Nucleus accumbens (tissue), 56 donors: ENCODE measurements around the gene MCL1.
A peak's percentile ranks its signal among the peaks of the same experiment; 100 is the strongest.

ENCODE experiments used
- DNase-seq, 56 donors: peaks; one replicate each; lab custom pipeline; 2025; lab: John Stamatoyannopoulos, UW

MCL1 gene

DNA sequence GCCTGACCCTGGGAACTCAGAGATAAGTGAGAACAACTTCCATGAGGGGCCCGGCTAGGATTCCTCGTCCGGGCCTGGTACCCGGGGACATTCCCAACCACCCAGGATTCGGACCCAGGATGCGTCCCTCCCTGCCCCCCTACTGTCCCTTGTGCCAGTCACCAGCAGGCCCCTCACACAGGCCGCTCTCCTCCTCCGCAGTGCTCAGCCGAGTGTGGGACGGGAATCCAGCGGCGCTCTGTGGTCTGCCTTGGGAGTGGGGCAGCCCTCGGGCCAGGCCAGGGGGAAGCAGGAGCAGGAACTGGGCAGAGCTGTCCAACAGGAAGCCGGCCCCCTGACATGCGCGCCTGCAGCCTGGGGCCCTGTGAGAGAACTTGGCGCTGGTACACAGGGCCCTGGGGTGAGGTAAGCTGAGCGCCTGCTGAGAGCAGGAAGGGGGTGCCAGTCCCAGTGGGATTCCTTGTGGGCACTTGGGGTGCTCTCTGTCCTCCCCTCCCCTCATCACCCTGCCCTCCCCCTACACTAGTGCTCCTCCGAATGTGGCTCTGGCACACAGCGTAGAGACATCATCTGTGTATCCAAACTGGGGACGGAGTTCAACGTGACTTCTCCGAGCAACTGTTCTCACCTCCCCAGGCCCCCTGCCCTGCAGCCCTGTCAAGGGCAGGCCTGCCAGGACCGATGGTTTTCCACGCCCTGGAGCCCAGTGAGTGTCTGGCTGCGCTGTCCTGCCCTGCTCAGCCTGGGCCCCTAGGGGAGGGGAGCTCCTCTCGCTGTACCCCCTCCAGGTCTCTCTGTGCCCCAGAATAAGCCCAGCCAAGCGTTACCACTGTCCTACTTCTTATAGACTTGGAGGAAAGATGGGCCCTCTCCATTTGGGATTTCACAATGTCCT lies 20.4 kb downstream of the MCL1 start:
- DNase-seq = peak in 8 of 56 donors; percentile 10 to 39 (median 17)

DNA sequence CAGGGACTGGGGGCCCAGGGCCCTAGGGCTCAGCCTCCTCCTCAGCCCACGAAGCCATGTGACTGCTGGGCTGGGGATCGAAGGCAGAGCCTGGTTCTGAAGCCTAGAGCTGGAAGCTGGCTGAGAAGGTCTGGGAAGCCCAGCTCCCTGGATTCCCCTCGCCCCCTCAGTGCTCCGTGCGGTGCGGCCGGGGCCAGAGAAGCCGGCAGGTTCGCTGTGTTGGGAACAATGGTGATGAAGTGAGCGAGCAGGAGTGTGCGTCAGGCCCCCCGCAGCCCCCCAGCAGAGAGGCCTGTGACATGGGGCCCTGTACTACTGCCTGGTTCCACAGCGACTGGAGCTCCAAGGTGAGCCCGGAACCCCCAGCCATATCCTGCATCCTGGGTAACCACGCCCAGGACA lies 21.1 kb downstream of the MCL1 start:
- DNase-seq = no peak

DNA sequence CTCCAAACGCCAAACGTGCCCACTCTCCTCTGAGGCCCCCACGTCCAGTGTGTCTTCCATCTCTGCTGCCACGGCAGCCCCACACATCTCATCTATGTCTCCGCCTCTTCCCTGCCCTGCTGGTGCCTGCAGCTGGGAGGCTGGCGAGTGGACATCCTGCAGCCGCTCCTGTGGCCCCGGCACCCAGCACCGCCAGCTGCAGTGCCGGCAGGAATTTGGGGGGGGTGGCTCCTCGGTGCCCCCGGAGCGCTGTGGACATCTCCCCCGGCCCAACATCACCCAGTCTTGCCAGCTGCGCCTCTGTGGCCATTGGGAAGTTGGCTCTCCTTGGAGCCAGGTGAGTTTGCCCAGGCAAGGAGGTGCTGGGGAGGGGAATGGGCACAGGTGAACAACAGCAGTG lies 21.6 kb downstream of the MCL1 start:
- DNase-seq = no peak

DNA sequence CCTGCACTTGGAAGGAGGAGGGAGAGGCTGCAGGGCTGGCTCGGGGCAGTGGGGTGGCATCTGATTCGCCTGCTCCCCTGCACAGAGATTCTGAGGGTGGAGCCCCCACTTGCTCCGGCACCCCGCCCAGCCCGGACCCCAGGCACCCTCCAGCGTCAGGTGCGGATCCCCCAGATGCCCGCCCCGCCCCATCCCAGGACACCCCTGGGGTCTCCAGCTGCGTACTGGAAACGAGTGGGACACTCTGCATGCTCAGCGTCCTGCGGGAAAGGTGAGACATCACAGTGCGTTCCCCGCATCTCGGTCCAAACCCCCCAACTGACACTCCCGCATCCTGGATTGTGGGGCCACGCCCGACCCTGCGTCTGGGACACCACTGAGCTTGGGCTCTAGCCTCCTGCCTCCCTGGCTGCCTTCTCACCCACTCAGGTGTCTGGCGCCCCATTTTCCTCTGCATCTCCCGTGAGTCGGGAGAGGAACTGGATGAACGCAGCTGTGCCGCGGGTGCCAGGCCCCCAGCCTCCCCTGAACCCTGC lies 22.3 kb downstream of the MCL1 start:
- DNase-seq = no peak

DNA sequence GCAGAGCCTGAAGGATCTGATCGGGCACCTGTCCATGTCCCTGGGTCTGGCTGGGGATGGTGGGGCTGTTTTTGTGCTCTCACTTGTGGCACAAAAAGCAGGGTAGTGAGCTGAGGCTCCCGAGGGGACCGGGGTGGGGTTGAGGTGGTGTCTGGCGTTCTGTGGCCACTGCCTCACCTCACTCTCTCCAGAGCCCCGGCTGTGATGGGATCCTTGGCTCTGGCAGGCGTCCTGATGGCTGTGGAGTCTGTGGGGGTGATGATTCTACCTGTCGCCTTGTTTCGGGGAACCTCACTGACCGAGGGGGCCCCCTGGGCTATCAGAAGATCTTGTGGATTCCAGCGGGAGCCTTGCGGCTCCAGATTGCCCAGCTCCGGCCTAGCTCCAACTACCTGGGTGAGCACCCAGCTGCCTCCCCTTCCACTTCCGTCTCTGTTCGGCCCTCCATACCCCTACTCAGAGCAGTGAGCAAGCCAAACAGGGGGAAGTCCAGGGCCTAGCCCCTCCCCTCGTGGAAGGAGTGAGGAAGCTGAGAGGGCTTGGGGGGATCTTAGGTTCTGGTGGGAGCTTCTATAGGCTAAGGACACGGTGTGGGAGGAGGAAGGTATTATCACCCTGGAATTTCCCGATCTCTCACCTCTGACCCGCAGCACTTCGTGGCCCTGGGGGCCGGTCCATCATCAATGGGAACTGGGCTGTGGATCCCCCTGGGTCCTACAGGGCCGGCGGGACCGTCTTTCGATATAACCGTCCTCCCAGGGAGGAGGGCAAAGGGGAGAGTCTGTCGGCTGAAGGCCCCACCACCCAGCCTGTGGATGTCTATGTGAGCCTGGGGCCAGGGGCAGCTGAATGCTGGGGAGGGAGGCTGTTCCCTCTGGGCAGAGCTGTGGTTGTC lies 23.2 kb downstream of the MCL1 start:
- DNase-seq = no peak

DNA sequence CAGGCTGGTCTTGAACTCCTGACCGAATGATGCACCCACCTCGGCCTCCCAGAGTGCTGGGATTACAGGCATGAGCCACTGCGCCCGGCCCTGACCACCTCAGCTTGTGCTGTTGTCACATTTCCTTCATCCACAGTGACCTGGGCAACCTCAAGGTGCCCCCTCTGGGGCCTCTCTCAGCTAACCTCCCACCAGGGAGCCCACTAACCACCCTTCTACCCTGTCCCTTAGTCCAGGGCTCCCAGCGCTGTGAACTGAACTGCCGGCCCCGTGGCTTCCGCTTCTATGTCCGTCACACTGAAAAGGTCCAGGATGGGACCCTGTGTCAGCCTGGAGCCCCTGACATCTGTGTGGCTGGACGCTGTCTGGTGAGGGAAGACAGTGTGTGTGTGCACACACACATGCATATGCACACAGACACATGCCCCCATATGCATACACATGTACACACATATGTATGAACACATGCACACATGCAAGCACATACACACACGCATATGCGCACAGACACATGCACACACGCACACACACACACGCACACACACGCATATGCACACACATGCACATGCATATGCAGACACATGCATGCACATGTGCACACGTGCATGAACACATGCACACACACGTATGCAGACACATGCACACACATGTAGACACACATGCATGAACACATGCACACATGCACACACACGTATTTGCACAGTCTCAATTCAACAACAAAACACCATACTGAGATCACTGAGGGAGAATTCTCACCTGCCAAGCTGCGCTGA lies 24.0 kb downstream of the MCL1 start:
- no peak for DNase-seq

DNA sequence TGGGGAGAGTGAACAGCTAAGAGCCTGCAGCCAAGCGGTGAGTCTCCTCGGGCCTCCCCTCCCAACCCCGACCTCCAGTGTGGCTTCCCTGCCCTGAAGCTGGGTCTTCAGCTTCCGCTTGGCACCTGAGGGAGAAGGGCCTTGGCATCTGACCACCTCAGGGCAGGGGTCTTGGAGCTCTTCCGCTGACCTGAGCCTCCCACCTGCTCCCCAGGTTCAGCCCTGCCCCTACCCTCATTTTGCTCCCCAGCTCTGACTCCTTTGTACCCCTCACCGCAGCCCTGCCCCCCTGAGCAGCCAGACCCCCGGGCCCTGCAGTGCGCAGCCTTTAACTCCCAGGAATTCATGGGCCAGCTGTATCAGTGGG lies 25.3 kb downstream of the MCL1 start:
- DNase-seq = no peak

DNA sequence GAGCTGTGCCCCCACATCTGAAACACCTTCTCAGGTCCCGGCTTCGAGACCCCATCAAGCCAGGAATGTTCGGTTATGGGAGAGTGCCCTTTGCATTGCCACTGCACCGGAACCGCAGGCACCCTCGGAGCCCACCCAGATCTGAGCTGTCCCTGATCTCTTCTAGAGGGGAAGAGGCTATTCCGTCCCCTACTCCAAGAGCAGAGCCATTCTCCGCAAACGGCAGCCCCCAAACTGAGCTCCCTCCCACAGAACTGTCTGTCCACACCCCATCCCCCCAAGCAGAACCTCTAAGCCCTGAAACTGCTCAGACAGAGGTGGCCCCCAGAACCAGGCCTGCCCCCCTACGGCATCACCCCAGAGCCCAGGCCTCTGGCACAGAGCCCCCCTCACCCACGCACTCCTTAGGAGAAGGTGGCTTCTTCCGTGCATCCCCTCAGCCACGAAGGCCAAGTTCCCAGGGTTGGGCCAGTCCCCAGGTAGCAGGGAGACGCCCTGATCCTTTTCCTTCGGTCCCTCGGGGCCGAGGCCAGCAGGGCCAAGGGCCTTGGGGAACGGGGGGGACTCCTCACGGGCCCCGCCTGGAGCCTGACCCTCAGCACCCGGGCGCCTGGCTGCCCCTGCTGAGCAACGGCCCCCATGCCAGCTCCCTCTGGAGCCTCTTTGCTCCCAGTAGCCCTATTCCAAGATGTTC lies 25.9 kb downstream of the MCL1 start:
- no peak for DNase-seq

DNA sequence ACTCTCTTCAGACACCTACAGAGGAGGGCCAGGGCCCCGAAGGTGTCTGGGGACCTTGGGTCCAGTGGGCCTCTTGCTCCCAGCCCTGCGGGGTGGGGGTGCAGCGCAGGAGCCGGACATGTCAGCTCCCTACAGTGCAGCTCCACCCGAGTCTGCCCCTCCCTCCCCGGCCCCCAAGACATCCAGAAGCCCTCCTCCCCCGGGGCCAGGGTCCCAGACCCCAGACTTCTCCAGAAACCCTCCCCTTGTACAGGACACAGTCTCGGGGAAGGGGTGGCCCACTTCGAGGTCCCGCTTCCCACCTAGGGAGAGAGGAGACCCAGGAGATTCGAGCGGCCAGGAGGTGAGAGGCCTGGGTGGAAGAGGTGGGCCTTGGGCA lies 26.5 kb downstream of the MCL1 start:
- no peak for DNase-seq

DNA sequence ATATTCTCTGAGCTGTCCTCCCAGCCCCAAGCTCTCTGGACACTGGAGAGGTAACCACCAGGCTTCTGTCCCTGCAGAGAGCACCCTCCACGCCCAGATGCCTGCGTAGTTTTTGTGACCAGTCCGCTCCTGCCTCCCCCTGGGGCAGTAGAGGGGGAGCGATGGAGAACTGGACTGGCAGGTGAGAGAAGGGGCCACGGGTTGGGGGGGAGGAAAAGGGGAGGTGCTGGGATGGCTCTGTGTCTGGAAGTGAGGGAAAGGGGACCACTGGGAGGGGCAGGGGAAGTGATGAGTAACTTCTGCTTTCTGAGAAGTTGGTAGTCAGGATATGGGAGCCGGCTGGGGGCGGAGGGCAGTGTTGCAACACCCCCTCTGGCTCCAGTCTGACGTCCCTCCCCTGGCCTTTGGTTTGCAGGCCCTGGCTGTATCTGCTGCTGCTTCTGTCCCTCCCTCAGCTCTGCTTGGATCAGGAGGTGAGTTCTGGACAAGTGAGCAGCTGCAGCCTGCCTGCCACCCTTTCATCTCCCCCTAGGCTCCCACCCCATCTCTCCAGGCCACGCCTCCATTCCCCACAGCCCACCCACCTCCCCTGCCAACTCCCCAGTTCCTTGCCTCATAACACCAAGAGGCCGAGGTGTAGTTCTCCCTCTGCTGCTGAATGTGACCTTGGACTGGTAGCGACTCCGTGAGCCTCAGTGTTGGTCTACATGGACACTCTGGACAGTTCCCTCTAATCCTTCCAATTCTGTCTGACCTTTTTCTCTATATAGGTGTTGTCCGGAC lies 27.1 kb downstream of the MCL1 start:
- DNase-seq = peak in 22 of 56 donors; percentile 8 to 54 (median 21)

DNA sequence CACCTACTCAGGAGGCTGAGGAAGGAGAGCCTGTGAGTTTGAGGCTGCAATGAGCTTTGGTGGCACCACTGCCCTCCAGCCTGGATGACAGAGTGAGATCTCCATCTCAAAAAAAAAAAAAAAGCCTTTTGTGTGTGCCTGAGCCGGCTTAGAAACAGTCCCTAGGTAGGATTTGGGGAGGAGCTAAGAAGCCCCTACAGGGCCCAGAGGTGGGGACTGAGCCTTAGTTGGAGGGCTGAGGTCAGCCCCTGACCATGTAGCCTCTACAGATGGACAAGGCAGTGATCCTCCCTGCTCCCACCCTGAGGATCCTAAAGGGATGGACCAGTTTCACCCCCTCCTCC lies 27.7 kb downstream of the MCL1 start:
- DNase-seq = no peak

DNA sequence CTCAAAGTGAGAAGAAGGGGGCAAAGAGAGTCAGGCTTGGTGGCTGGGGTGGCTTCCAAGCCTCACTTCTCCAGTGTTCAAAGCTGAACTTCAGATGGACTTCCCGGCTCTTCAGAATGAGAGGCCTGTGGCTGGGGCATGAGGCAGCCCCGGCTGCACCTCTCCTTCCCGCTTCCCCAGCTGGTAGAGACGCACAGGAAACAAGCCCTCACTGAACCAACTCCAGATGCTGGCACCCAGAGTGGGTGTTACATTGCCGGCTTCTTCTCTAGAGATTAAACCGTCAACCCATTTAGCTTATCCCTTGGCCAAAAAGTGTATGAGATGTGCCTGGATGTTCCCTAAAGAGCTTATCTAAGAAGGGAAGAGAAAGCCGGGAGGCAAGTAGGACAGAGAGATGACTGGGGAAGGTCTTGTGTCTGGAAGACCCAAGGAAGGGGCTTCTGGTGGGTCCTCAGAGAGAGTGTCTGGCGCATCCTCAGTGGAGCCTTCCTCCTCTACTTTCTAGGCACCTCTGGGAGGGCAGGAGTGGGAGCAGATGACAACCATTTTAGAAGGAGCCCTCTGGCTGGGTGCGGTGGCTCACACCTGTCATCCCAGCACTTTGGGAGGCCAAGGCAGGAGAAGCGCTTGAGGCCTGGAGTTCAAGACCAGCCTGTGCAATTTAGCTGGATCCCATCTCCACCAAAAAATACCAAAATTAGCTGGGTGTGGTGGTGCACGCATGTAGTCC lies 28.2 kb downstream of the MCL1 start:
- no peak for DNase-seq

DNA sequence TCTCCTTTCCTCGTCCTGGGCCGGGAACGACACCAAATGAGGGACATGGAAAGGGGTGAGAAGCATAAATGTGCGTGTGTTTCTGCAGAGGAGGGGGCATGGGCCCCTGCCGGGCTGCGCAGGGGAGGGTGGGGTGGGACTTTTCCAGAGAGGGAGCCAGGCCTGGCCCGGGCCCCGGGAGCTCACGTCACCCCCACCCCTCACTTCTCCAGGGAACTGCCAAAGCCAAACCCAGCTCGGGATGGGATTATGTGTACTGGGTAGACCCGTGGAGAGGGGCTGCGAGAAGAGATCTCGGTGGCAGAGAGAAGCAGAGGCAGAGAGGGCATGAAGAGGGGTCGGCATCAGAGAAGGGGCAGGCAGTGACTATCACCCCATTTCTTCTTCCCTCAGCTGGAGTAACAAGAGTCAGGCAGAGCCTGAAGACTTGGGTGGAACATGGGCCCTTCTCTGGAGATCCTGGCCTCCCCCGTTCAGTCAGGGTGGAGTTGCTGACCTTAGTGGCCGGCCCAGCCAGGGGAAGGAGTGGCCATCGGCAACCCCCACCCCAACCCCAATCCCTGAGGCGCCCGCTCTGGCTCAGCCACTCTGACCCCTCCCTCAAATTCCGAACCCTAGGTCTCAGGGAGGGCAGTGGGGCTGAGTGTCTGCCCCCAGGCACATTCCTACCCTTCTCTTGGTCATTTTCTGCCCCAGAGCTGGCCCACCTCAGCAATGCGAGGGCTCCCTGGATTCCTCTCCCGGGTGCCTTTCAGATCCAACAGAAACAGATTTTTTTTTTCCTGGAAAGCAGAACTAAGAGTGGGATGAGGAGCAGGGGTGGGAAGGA lies 29.0 kb downstream of the MCL1 start:
- peak in 5 of 56 donors; percentile 3 to 47 (median 19) for DNase-seq

DNA sequence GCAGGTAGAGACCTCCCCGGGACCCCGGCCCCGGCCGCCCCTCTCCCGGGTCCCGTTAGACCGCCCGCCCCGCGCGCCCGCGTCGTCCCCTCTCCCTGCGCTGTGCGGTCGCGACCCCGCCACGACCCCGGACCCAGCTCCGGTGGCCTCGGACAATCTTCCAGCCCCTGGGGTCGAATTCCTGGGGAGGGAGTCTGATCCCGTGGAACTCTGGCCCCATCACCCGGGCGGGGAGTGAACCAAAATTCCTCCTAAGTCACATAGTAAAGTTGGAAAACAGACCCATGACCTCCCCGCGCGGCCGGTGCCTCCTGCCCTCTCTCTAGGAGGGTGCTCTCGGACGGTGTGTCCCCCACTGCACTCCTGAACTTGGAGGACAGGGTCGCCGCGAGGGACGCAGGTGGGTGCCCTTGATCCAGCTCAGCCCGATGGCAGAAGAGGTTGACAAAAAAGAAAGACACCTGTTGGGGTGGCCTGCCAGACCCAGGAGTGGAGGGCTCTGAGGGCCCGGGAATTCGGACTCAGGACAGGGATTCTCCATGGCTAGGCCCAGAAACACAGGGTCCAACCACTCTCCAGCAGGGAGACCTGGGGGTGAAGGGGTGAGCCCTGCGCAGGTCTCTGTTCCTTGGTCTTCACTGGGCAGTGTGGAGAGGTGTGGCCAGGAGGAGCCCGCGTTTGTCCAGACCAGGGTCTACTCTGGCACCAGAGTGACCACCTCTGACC lies 29.8 kb downstream of the MCL1 start:
- no peak for DNase-seq

DNA sequence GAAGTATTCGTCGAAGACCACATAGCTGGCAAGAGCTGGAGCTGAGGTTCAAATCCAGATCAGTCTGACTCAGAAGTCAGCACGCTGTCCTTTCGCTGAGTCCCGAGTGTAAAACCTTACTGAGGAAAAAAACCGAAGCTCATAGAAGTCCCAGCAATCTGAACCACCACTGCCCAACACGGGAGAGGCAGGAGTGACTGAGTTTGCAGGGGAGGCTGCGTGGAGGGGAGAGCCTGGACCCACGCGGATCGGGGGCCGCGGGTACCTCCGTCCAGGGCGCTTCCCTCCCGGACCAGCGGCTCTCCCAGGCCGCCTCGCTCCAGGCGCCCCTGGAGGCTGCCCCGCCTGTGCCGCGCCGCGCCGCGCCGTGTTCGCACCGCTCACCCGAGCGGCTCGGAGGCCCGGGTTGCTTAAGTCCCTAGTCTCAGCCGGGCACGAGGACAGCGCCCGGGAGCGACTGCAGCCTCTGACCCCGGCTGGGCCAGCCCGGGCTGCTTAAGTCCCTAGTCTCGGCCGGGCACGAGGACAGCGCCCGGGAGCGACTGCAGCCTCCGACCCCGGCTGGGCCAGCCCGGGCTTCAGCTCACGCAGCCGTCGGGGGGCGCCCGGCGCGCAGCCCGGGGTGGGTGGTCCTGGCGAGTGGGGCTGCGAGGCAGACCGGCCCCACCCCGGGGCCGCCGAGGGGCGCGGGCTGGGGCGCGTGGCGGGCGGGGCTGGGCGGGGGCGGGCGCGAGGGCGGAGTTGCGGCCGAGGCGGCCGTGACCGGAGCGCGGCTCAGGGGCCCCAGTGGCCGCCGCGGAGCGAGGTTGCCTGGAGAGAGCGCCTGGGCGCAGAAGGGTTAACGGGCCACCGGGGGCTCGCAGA lies 30.5 kb downstream of the MCL1 start, which contains the start of gene ADAMTSL4:
Gene ADAMTSL4 (plus strand): TSS at position 777 of the 864 bp plus-strand sequence. CDS start 2,881 bp downstream, outside the sequence.
- DNase-seq = peak in 8 of 56 donors; percentile 8 to 43 (median 22)

DNA sequence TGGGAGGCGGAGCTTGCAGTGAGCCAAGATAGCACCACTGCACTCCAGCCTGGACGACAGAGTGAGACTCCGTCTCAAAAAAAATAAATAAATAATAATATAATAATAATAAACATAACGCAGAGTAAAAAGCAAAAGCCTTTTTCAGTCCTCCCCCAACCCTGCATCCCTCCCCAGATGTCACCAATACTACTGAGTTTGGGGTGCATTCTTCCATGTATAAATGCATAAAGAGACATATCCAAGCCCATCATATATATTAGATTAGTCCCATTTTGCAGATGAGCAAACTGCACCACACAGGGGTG lies 31.1 kb downstream of the MCL1 start:
- no peak for DNase-seq
